Nephron progenitor cell (in vitro differentiated cells): ENCODE data around the gene TMEM98.

ENCODE experiments used
- DNase-seq: peaks from one replicate; pipeline ENCODE4 v3.0.0; 2021
- H3K27ac Mint-ChIP-seq: 2 replicates; pipeline ENCODE4 v1.8.0; 2021; ENCODE audit warnings: mild to moderate bottlenecking, moderate library complexity, mixed read lengths
- H3K27me3 Mint-ChIP-seq: 2 replicates; pipeline ENCODE4 v1.8.0; 2021; ENCODE audit warnings: mild to moderate bottlenecking, low read depth, mixed read lengths; ENCODE audit not compliant: poor library complexity
- H3K36me3 Mint-ChIP-seq: 2 replicates; pipeline ENCODE4 v1.8.0; 2021; ENCODE audit warnings: low read depth, mixed read lengths
- H3K4me1 Mint-ChIP-seq: 2 replicates; pipeline ENCODE4 v1.8.0; 2021; ENCODE audit warnings: mixed read lengths
- H3K4me3 Mint-ChIP-seq: 2 replicates; pipeline ENCODE4 v1.8.0; 2021; ENCODE audit warnings: mild to moderate bottlenecking, moderate library complexity, mixed read lengths
- H3K9me3 Mint-ChIP-seq: 2 replicates; pipeline ENCODE4 v1.8.0; 2021; ENCODE audit warnings: mild to moderate bottlenecking, moderate library complexity, mixed read lengths
- CTCF ChIP-seq: fragments of 200-600 bp; sonication (generic); IDR thresholded peaks from 2 replicates; pipeline ENCODE4 v1.5.0; 2021; ENCODE audit warnings: antibody characterized with exemption

Gene TMEM98

GRCh38 chr17:32927724-32928585 is at the start of gene TMEM98:
TMEM98 (plus strand) TSS chr17:32928153; CDS start chr17:32931529, 3,376 bp downstream.
- Mint-ChIP-seq H3K36me3 (peaks cover 15% of the 10 kb centered on the region), H3K27me3 (no peaks in the 10 kb centered on the region), H3K4me3 (peak within 1 kb of the TSS; percentile 83), H3K27ac (no peak within 1 kb of the TSS), H3K4me1 (peaks cover 11% of the 10 kb centered on the region), H3K9me3 (peaks cover 12% of the 10 kb centered on the region)
- TF ChIP-seq CTCF: no peak
- DNase-seq: peak; percentile 79

- H3K36me3 Mint-ChIP-seq: no peaks in the 10 kb centered on the region
- DNase-seq: no peak
- H3K4me1 Mint-ChIP-seq: peaks cover 21% of the 10 kb centered on the region
- H3K9me3 Mint-ChIP-seq: no peaks in the 10 kb centered on the region
- H3K27ac Mint-ChIP-seq: no peak overlapping the region
- no peak overlapping the region for H3K4me3 Mint-ChIP-seq
- peaks cover 39% of the 10 kb centered on the region for H3K27me3 Mint-ChIP-seq
- no peak for TF ChIP-seq CTCF
Measured at GRCh38 chr17:32878211-32878610, 49.7 kb upstream of the TMEM98 start.

GRCh38 chr17:32879134-32879533 is 48.8 kb upstream of the TMEM98 start:
- no peak for TF ChIP-seq CTCF
- Mint-ChIP-seq H3K27me3 (peaks cover 42% of the 10 kb centered on the region), H3K4me1 (peaks cover 21% of the 10 kb centered on the region), H3K4me3 (no peak overlapping the region), H3K36me3 (no peaks in the 10 kb centered on the region), H3K9me3 (no peaks in the 10 kb centered on the region), H3K27ac (no peak overlapping the region)
- no peak for DNase-seq

GRCh38 chr17:32880671-32881453 is 47.1 kb upstream of the TMEM98 start:
- DNase-seq: peak; percentile 9
- H3K27me3 Mint-ChIP-seq: peaks cover 25% of the 10 kb centered on the region
- TF ChIP-seq CTCF: no peak
- no peak overlapping the region for H3K4me3 Mint-ChIP-seq
- no peaks in the 10 kb centered on the region for H3K36me3 Mint-ChIP-seq
- peaks cover 19% of the 10 kb centered on the region for H3K4me1 Mint-ChIP-seq
- no peak overlapping the region for H3K27ac Mint-ChIP-seq
- no peaks in the 10 kb centered on the region for H3K9me3 Mint-ChIP-seq

- Mint-ChIP-seq H3K4me3 (no peak overlapping the region), H3K27ac (no peak overlapping the region), H3K4me1 (peaks cover 18% of the 10 kb centered on the region), H3K27me3 (peaks cover 24% of the 10 kb centered on the region), H3K36me3 (no peaks in the 10 kb centered on the region), H3K9me3 (peaks cover 4% of the 10 kb centered on the region)
- DNase-seq: no peak
- TF ChIP-seq CTCF: no peak
Measured at GRCh38 chr17:32882029-32882428, 45.9 kb upstream of the TMEM98 start.
